Keratinocyte (primary cell): ENCODE results near the gene TNFAIP2. TPM values are rescaled to one million over a fixed set of nuclear protein-coding genes. Genes with fewer than 3 reads are reported as not detected.
"Not testable (repeated sequence)": the region's sequence is repeated elsewhere in the genome, so short reads cannot be mapped to it uniquely, and the experiment has no call there.

Experiments
- DNase-seq: peaks from one replicate; pipeline ENCODE4 v3.0.0-alpha.2; 2011; ENCODE audit warnings: low read depth, missing footprints, low spot score
- FAIRE-seq: peaks from 2 replicates; lab custom pipeline; 2011; peaks lifted over from hg19 to GRCh38; lab: Jason Lieb, UNC
- H2AFZ ChIP-seq: 2 replicates; pipeline ENCODE4 v1.6.0; 2012; ENCODE audit warnings: low read length, control low read depth, inconsistent platforms; ENCODE audit not compliant: control insufficient read depth
- H3K27ac ChIP-seq: 2 replicates; pipeline ENCODE4 v1.5.1; 2011; ENCODE audit warnings: low read length; ENCODE audit not compliant: control insufficient read depth, insufficient read depth
- H3K27me3 ChIP-seq: 3 replicates; pipeline ENCODE4 v1.6.0; 2011; ENCODE audit warnings: low read length; ENCODE audit not compliant: control insufficient read depth, insufficient read depth; ENCODE audit errors: extremely low read depth
- H3K36me3 ChIP-seq, 2 experiments: 2 replicates in 1 of 2; 3 replicates in 1 of 2; pipeline ENCODE4 v1.5.1; 2011; ENCODE audit warnings: low read length in 2 of 2, mild to moderate bottlenecking in 1 of 2; ENCODE audit not compliant: control insufficient read depth in 2 of 2, insufficient read depth in 2 of 2; ENCODE audit errors: extremely low read depth in 1 of 2
- H3K4me1 ChIP-seq: 3 replicates; pipeline ENCODE4 v1.5.1; 2011; ENCODE audit warnings: low read length; ENCODE audit not compliant: control insufficient read depth, insufficient read depth; ENCODE audit errors: extremely low read depth
- H3K4me2 ChIP-seq: 3 replicates; pipeline ENCODE4 v1.6.0; 2011; ENCODE audit warnings: low read depth, low read length; ENCODE audit not compliant: control insufficient read depth, insufficient read depth; ENCODE audit errors: extremely low read depth
- H3K4me3 ChIP-seq, 3 experiments: fragments of 200-600 bp in 1 of 3; sonication (generic) in 1 of 3; 2 replicates in 2 of 3; 3 replicates in 1 of 3; pipeline ENCODE4 v1.5.1; 2011 to 2016; ENCODE audit warnings: low read length in 3 of 3, mild to moderate bottlenecking in 3 of 3, control low read depth in 2 of 3, inconsistent platforms in 1 of 3, low read depth in 1 of 3, mixed read lengths in 1 of 3, mixed run types in 1 of 3, moderate library complexity in 1 of 3; ENCODE audit not compliant: control insufficient read depth in 2 of 3, insufficient read depth in 2 of 3; ENCODE audit errors: extremely low read depth in 1 of 3
- H3K79me2 ChIP-seq: 2 replicates; pipeline ENCODE4 v1.6.0; 2012; ENCODE audit warnings: low read length; ENCODE audit not compliant: control insufficient read depth, insufficient read depth
- H3K9ac ChIP-seq: 3 replicates; pipeline ENCODE4 v1.6.0; 2011; ENCODE audit warnings: low read length; ENCODE audit not compliant: control insufficient read depth, insufficient read depth; ENCODE audit errors: extremely low read depth
- H3K9me1 ChIP-seq: 3 replicates; pipeline ENCODE4 v1.6.0; 2011; ENCODE audit warnings: low read length; ENCODE audit not compliant: control insufficient read depth, insufficient read depth; ENCODE audit errors: extremely low read depth
- H3K9me3 ChIP-seq: 2 replicates; pipeline ENCODE4 v1.5.1; 2012; ENCODE audit warnings: low read depth, low read length; ENCODE audit not compliant: control insufficient read depth
- H4K20me1 ChIP-seq: 3 replicates; pipeline ENCODE4 v1.6.0; 2011; ENCODE audit warnings: low read length; ENCODE audit not compliant: control insufficient read depth, insufficient read depth; ENCODE audit errors: extremely low read depth
- EZH2 ChIP-seq: IDR thresholded peaks from one replicate; pipeline ENCODE4 v1.6.1; 2012; ENCODE audit warnings: inconsistent platforms, mild to moderate bottlenecking, low read length, moderate library complexity
- dilution Hi-C: fragments of 300-500 bp; cut with MboI; formaldehyde crosslinking; loops from one replicate; pipeline ENCODE4 v1.7.0; 2020; ENCODE audit warnings: low sequenced_read_pairs; ENCODE audit not compliant: extremely low pct_ligation_motif_present
- polyA plus RNA-seq, 5 experiments: library from polyadenylated mRNA; depleted of rRNA in 3 of 5; stranded (reverse) in 3 of 5; stranded (forward) in 1 of 5; unstranded in 1 of 5; fragments of >200 nt; gene quantifications; 1 replicate in 1 of 5; 2 replicates in 3 of 5; 3 replicates in 1 of 5; pipeline versions ENCODE4 v1.2.1 to v1.2.3, GENCODE V29; 2011 to 2012; ENCODE audit warnings: missing spikeins in 2 of 5, low read depth in 1 of 5, low replicate concordance in 1 of 5
- TF ChIP-seq, protein P1 (sequence below), 3 experiments: IDR thresholded peaks in 1 of 3; conservative IDR thresholded peaks in 1 of 3; optimal IDR thresholded peaks in 1 of 3; 2 replicates in 2 of 3; 3 replicates in 1 of 3; pipeline versions ENCODE3 to v1.5.1; 2011; ENCODE audit warnings: low read length in 3 of 3, mild to moderate bottlenecking in 3 of 3, moderate library complexity in 2 of 3, control low read depth in 1 of 3, inconsistent platforms in 1 of 3; ENCODE audit not compliant: insufficient read depth in 2 of 3; ENCODE audit errors: extremely low read depth in 1 of 3

The TNFAIP2 gene
- polyA plus RNA-seq, 1 donor (not counting 4 experiments of a cell fraction or from before 2014, with no cell fraction given), result 0.71 TPM

DNA sequence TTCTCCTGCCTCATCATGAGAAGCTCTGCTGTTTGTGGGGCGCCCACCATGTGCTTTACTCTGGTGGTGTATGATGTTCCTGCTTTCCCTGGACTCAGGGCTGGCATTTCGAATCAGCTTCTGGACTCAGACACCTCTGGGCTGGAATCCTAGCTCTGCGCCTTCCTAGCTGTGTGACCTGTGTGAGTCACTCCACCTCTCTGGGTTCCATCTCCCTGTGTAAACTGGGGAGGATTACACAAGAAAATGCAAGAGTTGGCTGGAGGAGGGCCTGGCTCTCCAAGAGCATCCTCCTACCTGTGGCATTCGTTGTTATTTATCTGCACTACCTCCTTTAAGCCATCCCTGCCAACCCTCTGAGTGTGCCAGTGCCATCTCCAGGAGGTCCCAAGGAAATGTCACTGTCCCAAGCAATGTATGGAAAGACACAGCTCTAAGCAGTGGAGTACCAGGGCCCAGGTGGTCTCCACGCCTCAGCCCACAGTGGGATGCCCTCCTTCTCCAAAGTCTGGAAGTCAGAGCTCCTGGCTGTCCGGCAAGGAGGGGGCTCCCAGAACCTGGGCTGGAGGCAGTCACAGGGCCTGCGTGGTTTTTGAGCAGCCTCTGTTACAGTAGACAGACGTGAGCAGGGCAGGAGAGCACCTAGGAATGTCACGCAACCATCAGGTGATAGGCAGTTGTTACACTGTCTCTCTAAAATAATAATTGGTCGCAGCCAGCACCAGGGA lies 7.3 kb upstream of the TNFAIP2 start:
- FAIRE-seq, result no peak
- no peaks in the 10 kb centered on the region for H3K36me3 ChIP-seq
- no peaks in the 10 kb centered on the region for H3K4me1 ChIP-seq
- no peak overlapping the region for H3K4me3 ChIP-seq
- H4K20me1 ChIP-seq, result no peaks in the 10 kb centered on the region
- no peaks in the 10 kb centered on the region for H3K79me2 ChIP-seq
- no peaks in the 10 kb centered on the region for H3K9me1 ChIP-seq
- peaks cover 3% of the 10 kb centered on the region for H3K27me3 ChIP-seq
- TF ChIP-seq, protein P1, sequence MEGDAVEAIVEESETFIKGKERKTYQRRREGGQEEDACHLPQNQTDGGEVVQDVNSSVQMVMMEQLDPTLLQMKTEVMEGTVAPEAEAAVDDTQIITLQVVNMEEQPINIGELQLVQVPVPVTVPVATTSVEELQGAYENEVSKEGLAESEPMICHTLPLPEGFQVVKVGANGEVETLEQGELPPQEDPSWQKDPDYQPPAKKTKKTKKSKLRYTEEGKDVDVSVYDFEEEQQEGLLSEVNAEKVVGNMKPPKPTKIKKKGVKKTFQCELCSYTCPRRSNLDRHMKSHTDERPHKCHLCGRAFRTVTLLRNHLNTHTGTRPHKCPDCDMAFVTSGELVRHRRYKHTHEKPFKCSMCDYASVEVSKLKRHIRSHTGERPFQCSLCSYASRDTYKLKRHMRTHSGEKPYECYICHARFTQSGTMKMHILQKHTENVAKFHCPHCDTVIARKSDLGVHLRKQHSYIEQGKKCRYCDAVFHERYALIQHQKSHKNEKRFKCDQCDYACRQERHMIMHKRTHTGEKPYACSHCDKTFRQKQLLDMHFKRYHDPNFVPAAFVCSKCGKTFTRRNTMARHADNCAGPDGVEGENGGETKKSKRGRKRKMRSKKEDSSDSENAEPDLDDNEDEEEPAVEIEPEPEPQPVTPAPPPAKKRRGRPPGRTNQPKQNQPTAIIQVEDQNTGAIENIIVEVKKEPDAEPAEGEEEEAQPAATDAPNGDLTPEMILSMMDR (optimal IDR thresholded peaks at IDR 0.05 in 1 of 3, IDR thresholded peaks at IDR 0.05 in 1 of 3, conservative IDR thresholded peaks at IDR 0.05 in 1 of 3; ENCODE audit: extremely low read depth in 1 of 3, insufficient read depth in 2 of 3, low read length in 3 of 3), result no peak
- TF ChIP-seq EZH2, result no peak
- H3K9ac ChIP-seq, result no peak overlapping the region
- dilution Hi-C loops, result no loop called here
- no peak for DNase-seq
- no peaks in the 10 kb centered on the region for H3K9me3 ChIP-seq
- H3K27ac ChIP-seq, result no peak overlapping the region
- no peak overlapping the region for H3K4me2 ChIP-seq
- no peak overlapping the region for H2AFZ ChIP-seq

DNA sequence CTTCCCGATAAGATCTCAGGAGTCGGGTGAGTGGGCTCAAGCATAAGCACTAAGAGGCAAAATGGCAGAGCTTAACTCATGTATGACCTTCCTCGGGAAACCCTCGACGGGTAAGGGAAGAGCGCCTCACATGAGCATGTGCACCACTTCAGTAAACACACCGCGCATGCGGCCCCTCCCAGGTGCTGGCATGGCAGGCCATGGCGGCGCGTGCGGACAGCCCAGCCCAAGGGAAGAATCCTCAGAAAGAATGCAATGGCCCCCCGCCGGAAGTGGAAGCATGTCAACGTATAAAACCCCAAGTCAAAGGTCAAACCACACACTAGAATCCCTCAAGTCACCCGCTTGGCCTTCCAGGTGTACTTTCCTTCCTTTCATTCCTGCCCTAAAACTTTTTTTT lies 6.6 kb upstream of the TNFAIP2 start:
- Histone ChIP-seq H3K79me2 (no peaks in the 10 kb centered on the region), H3K9me1 (no peaks in the 10 kb centered on the region), H3K4me2 (no peak overlapping the region), H3K4me1 (no peaks in the 10 kb centered on the region), H3K9ac (no peak overlapping the region), H3K4me3 (no peak overlapping the region), H2AFZ (no peak overlapping the region), H3K27me3 (peaks cover 7% of the 10 kb centered on the region), H3K36me3 (no peaks in the 10 kb centered on the region), H3K9me3 (no peaks in the 10 kb centered on the region), H3K27ac (no peak overlapping the region), H4K20me1 (no peaks in the 10 kb centered on the region)
- dilution Hi-C loops, result no loop called here
- FAIRE-seq (no peak), DNase-seq (no peak)
- no peak for TF ChIP-seq EZH2
- TF ChIP-seq, protein P1 (optimal IDR thresholded peaks at IDR 0.05 in 1 of 3, IDR thresholded peaks at IDR 0.05 in 1 of 3, conservative IDR thresholded peaks at IDR 0.05 in 1 of 3; ENCODE audit: extremely low read depth in 1 of 3, insufficient read depth in 2 of 3, low read length in 3 of 3), result no peak

- DNase-seq, H3K27ac ChIP-seq, H3K79me2 ChIP-seq, H3K36me3 ChIP-seq, dilution Hi-C loops, H4K20me1 ChIP-seq, H3K4me2 ChIP-seq, FAIRE-seq, H3K9ac ChIP-seq, H3K9me3 ChIP-seq, H3K9me1 ChIP-seq, H3K4me1 ChIP-seq, H2AFZ ChIP-seq, H3K4me3 ChIP-seq: not testable (repeated sequence)
- H3K27me3 ChIP-seq, result peaks cover 14% of the 10 kb centered on the region
Observed at GRCh38 chr14:103117499-103117898, 5.8 kb upstream of the TNFAIP2 start.
